Measurements from ENCODE around the gene GFI1B. TPM values are rescaled to one million over a fixed set of nuclear protein-coding genes. Genes with fewer than 3 reads are reported as not detected.

Gene GFI1B
- total RNA-seq (2014; rRNA removed; shearing (Covaris generic)) = not detected in 2 replicates
- not detected in 2 replicates for polyA plus RNA-seq (2014; cell fraction: nucleus; rRNA removed)

DNA sequence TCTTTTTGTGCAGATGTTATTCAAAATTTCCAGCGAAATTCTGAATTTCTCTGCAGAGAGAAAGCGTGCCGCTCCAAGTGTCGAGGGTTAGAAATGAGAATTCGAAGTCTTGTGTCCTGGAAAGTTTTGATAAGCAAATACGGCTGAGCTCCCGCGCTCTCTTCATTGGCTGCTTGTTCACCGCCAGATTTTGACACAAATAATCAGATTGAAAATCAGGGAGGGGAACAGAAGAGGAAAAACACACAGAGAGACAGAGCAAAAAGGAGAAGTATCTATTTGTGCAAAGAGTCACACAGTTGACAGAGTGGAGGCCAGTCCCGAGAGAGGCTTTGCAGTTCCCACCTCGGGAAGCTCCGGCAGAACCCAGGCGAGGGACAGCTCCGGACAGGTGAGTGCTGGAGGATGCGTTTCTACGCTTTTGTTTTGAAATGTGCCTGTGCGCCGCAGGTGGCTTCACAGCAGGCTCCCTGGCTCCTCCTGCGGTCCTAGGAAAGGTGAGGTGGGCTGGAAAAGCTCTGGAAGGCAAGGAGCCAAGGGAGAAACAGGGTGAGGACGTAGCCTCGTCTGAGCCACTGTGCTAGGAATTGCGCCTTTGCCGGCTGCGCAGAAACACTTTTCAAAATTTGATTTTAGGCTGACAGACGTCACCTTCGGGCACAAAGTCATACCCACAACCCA lies at the start of gene GFI1B:
TSS of gene GFI1B (plus strand) at position 244 of the 681 bp plus-strand sequence. CDS start 7,985 bp downstream, outside the sequence.
- DNase-seq (ENCODE audit: extremely low read depth, low read depth) = no peak

DNA sequence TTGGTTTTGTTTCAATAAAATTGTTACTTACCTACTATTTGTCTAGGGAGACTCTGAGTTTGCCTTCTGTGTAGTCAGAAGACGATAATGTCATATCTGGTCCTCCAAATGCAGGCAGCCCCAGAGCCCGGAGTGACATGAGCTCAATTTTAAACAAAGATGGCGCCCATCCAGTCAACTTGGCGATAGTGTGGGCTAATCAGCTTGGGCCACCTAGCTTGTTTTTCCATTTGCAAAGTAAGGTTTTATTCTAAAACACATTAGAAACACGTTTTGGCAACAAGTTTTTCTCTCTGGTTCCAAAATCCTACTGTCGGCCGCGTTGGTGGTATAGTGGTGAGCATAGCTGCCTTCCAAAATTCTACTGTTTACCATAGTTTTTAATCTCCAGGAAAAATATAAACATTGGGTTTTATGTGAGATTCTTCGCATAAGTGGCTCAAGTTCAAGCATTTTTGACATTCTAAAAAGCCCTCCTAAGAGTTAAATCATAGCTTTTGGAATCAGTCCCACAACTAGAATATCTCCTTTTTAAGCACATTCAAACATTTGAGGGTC lies 47.2 kb upstream of the GFI1B start:
- no peak for DNase-seq (ENCODE audit: extremely low read depth, low read depth)

DNA sequence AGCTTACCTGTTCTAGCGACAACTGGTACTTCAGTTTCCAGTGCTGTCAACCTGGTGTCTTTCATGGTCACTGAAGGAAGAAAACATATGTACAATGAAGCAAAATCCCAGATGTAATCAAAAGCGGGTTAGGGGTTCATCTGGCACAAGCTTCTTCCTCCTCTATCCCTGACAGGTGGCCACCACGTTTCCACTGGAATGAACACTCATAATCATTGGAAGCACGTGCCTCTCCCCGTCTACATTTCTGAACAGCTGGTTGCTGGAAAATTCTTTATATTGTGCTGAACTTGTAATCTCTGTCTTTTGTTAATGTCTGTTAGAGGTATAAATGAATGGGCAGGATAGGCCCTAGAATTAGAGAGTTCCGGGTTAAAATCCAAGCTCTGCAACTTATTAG lies 43.5 kb upstream of the GFI1B start:
- no peak for DNase-seq (ENCODE audit: extremely low read depth, low read depth)

DNA sequence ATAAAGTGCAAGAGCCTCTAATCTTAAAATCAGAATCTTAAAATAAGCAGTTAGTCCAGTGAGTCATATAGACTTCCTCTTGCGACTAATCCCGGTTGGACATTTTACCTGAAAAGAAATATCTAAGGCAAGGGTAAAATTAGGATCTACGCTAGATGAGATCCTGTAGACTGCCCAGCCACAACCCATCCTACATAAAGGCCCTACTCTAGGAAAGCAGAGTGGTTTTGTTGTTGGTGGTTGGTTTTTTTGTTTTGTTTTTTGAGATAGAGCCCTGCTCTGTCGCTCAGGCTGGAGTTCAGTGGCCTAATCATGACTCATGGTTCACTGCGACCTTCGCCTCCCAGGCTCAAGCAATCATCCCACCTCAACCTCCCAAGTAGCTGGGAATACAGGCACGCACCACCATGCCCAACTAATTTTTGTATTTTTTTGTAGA lies 41.0 kb upstream of the GFI1B start:
- no peak for DNase-seq (ENCODE audit: extremely low read depth, low read depth)

DNA sequence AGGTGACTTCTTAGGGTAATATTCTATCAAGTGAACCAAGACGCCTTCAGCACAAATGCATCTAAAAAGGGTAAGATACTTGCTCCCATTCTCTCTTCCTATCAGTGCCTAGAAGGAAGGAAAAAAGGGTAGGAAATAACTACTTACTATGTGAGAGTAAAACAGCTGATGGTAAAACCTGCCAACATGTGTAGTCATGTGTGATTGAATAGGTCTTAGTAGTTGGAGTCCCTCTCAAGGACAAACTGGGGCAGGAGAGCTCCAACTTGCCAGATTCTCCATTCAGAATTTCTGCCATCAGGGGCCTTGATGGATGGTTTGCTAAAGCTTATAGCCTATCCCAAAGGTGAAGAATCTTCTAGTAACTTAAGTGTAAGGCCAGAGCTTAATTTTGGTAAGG lies 39.3 kb upstream of the GFI1B start:
- no peak for DNase-seq (ENCODE audit: extremely low read depth, low read depth)

DNA sequence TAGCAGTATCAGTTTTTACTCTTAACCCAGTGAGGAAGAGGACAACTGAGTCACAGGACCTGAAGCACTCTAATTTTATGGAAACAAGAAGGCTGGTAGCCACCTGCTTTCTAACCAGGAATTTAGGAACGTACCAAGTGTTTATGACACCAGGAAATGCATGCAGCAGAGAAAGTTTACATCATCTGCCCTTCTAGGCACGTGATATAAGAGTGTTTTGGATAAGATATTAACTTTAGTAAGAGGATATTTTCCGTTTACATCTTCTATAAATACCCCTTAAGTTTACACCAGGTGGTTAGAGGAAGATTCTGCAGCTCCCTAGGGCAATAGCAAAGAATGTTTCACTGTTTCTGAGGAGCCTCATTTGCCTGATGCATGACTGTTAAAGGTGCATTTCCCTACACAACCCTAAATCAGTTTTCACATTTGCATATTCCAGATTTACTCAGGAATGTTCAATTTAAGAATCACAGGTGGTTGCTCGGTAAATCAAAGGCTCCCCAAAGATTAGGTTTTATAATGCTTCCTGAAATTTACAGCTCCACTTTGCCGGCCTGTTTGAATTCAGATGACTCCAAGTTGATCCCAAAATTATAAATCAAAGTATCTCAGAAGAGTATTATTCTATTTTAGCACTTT lies 35.8 kb upstream of the GFI1B start:
- no peak for DNase-seq (ENCODE audit: extremely low read depth, low read depth)

DNA sequence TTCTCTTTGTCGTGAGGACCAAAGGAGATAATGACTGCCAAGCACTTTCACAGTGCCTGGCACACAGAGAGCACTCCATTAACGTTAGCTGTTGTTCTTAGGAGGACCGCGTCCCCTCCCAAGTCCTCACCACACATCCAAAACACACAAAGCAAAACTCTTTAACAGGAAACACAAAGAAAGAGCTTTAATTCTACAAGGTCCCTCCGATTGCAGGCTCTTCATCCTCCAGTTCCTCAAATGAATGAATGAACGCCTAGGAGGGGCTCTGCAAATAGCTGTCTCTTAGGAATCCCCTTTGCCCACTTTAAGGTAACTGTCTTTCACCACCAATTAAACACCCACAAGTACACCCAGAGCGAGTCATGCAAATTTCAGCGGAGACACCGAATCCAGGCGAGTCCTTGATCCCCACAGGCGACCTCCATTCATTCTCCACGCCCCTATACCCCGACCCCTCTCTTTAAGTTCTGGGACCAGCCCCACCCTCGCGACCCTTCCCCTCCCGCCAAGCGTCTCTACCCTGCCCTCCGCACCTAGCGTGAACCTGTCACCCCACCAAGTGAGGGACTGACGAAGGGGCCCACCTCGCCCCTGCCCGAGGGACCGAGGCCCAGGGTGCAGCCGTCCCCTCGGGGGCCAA lies 34.7 kb upstream of the GFI1B start:
- DNase-seq (ENCODE audit: extremely low read depth, low read depth) = no peak

DNA sequence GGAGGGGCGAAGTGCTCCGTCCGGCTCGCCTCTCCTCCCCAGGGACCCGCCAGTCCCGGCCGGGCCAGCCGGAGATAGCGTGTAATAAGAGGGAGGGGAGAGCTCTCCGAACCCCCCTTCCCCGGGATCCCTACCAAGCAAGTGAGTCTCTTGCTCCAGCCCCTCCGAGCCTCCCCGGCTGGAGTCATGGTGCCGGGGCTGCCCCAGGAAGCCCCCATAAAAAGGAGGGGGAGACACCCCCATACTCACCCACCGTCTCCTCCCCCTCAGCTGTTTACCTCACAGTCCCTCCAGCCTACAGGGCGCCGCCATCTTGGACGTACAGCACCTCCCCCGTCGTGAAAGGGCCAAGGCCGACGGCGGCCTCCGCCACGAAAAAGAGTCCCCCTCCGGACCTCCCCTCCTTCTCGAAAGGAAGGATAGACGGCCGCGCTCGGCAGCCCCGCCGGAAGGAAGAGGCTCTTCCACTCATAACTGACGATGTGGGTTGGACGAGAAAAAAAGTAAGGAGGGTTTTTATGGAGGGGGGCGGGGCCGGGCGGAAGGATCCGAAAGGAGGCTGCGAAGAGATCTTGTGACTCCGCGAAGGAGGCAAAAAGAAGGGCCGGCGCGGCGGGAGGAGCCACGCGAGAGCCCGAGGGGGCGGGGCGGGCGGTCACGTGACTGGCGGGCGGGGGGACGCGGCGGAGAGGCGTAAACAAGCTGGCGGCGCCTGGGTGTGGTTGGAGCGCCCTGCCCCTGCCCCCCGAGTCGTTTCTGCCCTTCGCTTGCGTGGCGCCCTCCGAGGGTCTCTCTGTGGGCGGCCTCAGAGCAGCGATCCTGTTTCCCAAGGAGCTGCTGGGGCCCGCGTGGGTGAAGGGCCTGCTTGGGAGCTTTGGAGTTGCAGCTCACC lies 34.0 kb upstream of the GFI1B start, which contains the start of gene TSC1:
TSS of gene TSC1 (minus strand) at position 323 of the 892 bp plus-strand sequence. CDS start 15,744 bp downstream, outside the sequence.
- DNase-seq (ENCODE audit: extremely low read depth, low read depth) = peak; percentile 91

DNA sequence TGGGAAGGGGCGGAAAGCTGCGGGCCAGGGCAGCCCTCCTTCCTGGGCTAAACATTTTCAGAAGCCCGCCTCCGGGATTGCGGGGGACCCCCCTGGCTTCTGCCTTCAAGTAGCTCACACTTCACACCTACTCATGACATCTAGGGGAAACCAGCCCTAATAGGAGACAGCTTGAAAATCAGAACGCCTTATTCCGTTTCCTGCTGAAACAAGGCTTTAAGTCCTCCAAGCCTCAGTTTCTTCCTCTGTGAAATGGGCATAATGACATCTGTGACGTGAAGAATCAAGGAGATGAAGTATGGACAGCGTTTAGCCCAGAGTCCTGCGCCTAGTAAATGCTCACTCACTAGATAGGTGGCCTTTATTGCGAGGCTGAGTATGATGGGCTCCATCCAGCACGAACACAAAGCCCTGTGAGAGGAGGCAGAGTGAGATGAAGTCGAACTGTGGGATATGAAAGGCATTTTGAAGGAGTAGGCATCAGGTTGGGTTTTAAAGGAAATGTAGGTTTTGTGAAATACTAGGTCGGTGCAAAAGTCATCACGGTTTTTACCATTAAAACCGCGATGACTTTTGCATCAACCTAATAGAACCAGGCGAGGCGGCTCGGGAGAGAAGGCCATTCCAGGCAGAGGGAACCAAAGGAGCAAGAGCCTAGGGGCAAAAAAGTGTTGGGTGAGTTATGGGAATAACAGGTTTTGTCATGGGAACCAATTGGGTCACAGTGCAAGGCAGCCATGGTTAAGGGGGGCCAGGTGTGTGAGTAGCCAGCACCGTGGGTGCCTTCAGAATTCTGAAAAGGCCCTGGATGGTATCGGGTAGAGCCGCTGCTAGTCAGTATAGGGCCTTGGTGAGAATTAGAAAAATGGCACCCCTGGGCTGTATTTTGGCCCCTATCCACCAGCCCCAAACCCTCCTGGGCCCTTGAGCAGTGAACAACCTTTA lies 33.0 kb upstream of the GFI1B start:
- DNase-seq (ENCODE audit: extremely low read depth, low read depth) = no peak

DNA sequence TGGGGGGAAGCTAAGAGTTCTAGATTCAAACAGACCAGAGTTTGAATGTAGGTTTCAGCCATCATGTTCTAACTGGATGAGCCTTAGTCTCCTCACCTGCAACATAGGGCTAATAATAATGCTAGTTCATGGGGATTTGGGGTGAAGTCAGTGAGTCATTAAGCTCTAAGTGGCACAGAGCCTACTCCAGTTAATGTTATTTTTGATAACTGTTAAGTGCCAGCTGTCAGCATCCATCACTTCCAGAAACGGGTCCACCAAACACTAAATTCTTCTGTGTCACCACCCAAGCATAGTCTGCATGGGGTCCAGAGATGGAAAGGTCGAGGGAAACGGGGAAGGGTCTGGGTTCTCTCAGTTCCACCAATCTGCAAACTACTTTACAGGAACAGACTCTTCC lies 32.3 kb upstream of the GFI1B start:
- no peak for DNase-seq (ENCODE audit: extremely low read depth, low read depth)

DNA sequence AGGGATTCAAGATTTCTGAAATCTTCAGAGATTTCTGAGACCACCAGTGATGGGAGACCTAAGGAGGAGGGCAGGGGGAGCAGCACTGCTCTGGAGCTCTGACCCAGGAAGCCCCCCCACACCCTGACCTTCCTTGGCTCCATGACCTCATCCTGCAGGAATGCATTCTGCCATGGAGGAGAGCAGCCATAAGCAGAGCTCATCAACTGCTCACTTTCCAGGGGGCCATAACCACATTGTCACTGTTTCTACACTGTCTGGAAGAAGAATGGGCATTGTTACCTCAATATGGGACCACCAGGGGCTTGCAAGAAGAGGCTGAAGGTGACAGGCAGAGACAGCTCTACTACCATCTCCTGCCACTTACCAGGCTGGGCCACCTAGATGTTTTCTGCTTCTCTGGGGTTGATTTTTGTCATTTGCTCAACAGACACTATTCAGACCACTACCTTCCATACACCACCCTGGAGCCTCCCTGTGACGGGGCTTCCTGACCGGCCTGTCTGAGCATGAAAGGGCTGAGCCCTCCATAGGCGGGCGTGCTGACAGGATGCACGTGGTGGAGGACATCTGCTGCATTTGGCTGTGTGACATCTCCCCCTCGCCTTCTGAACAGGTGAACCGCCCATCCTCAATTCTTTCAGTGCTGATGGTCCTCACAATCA lies 31.7 kb upstream of the GFI1B start:
- no peak for DNase-seq (ENCODE audit: extremely low read depth, low read depth)

DNA sequence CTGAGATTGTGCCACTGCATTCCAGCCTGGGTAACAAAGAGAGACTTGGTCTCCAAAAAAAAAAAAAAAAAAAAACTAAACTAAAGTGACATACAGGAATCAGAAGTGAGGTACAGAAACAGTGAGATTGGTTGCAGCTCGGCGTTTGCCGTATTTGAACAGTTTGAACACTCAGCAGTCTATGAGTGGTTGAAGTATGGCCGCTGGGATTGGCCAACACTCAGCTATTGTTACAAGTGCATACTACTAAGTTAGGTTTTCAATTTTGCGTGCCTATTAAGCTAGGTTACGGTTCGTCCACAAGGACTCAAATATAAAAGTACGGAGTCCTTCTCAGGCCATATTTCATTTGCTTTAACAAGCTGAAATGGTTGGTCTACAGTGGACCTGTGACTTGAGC lies 30.7 kb upstream of the GFI1B start:
- no peak for DNase-seq (ENCODE audit: extremely low read depth, low read depth)

DNA sequence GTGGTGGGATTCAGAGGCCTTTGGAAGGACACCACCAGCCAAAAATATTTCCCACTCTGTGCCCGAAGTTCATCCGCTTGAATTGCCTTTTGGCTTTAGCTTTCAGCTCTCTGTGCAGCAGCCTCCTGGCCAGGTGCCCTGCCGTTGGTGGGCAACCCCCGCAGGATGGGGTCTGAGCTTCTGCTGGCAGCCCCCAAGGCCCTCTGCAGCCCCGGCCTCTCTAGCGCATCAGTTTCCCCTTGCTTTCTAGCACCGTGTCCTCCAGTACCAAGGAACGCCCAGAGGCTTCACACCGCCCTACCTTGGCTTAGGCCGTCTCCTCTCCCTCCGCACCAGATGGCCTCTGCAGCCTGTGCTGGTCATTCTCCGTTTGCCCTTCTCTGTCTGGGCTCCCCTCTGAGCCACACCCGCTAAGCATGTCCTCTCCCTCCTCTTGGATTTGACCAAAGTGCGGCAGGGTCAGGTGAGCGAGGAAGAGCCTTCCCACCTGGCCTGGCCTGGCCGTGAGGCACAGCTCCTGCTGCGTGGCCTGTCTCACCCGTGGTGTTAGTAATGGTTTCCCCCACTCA lies 29.9 kb upstream of the GFI1B start:
- DNase-seq (ENCODE audit: extremely low read depth, low read depth) = no peak

DNA sequence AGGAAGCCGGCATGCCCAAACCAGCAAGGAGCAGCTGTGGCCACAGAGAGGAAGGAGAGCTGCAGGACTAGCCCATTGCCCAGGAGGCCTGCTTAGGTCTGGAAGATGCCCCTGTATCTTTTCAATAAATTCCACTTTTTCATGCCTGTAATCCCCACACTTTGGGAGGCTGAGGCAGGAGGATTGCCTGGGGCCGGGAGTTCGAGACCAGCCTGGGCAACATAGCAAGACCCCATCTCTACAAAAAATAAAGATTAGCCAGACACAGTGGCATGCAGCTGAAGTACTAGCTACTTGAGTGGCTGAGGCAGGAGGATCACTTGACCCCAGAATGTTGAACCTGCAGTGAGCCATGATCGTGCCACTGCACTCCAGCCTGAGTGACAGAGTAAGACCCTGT lies 28.8 kb upstream of the GFI1B start:
- DNase-seq (ENCODE audit: extremely low read depth, low read depth) = no peak

DNA sequence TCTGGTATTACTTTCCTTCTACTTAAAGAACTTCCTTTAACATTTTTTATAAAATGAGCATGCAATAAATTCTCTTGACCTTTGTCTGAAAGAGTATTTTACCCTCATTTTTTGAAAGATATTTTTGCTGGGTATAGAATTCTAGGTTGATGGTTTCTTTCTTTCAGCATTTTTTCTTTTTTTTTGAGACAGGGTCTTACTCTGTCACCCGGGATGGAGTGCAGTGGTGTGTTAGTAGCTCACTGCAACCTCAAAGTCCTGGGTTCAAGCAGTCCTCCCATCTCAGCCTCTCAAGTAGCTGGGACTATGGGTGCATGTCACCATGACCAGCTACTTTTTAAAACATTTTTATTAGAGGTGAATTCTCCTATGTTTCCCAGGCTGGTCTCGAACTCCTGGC lies 23.4 kb upstream of the GFI1B start:
- no peak for DNase-seq (ENCODE audit: extremely low read depth, low read depth)

DNA sequence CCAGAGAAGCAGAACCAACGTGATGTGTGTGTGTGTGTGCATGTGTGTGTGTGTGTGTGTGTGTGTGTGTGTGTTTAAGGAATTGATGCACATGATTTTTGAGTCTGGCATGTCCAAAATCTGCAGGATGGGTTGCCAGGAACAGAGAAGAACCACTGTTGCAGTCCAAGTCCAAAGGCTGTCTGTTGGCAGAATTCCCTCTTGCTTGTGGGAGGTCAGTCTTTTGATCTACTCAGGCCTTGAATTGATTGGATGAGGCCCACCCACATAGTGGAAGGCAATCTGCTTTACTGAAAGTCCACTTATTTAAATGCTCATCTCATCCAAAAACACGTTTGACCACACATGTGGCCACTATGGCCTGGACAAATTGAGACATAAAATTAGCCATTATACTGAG lies 22.7 kb upstream of the GFI1B start:
- DNase-seq (ENCODE audit: extremely low read depth, low read depth) = no peak

DNA sequence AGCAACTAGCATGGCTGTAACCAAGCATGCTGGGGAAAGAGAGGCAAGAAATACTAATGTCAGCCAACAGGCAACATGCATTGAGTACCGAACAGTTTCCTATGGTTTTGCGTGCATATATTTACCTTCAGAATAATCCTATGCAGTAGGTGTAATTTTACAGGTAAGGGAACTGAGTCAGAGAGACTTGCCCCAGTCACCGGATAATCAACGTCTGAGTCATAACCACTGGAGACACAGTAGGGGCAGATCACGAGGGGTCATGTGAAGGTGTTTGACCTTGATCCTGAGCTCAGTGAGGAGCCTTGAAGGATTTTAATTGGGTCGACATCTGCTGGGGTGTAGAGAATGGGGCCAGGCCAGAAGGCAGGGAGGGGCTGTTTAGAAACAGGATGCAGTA lies 20.7 kb upstream of the GFI1B start:
- DNase-seq (ENCODE audit: extremely low read depth, low read depth) = no peak

DNA sequence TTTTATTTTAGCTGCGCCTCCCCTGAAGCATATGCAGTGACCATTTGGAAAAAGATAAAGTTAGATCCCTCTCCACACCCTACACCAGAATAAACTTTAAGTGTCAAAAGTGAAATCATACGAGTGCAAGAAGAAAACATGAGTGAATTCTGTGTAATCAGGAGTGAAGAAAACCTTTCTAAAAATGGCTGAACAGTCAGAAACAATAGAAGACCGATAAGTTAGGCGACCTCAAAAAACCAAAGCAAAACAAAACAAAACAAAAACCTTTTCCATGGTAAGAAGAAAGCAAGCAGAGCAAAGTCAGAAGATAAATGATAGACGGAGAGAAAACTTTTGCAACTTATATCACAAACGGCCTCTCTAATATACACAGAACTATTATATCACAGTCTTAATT lies 17.5 kb upstream of the GFI1B start:
- DNase-seq (ENCODE audit: extremely low read depth, low read depth) = no peak

Data from NCI-H460 (cell line).